ENCODE measurements around the gene LTBP1. TPM values are rescaled to one million over a fixed set of nuclear protein-coding genes. Genes with fewer than 3 reads are reported as not detected.

LTBP1 gene
- total and polyA plus RNA-seq, 10 of the 15 experiments (the other 5 are each of a cell fraction or from before 2014, with no cell fraction given) = 0.01 to 0.28 (median 0.12) TPM; not detected in 2

GRCh38 chr2:33023728-33024500, 77.2 kb downstream of the LTBP1 start (continued):
- TF ChIP-seq NKRF (conservative IDR thresholded peaks at IDR 0.05) (no peak), SMARCA5 (IDR thresholded peaks at IDR 0.05) (no peak), TBL1XR1 (IDR thresholded peaks at IDR 0.05; ENCODE audit: low read depth, low read length) (no peak), SMAD1 (IDR thresholded peaks at IDR 0.05; ENCODE audit: low read depth, partially characterized antibody) (no peak), IKZF2 (IDR thresholded peaks at IDR 0.05) (no peak), NR2F1 (conservative IDR thresholded peaks at IDR 0.05) (no peak), HDGF (IDR thresholded peaks at IDR 0.05) (no peak), GATAD2B (conservative IDR thresholded peaks at IDR 0.05; ENCODE audit: low read depth) (no peak), ESRRA (IDR thresholded peaks at IDR 0.05; ENCODE audit: low read length) (no peak), CBX5 (IDR thresholded peaks at IDR 0.05; ENCODE audit: low read depth) (no peak), TAF1 (IDR thresholded peaks at IDR 0.05; ENCODE audit: borderline replicate concordance, low read depth, low read length) (no peak), EED (IDR thresholded peaks at IDR 0.05; ENCODE audit: low read depth) (no peak)
- TF ChIP-seq, protein P1, sequence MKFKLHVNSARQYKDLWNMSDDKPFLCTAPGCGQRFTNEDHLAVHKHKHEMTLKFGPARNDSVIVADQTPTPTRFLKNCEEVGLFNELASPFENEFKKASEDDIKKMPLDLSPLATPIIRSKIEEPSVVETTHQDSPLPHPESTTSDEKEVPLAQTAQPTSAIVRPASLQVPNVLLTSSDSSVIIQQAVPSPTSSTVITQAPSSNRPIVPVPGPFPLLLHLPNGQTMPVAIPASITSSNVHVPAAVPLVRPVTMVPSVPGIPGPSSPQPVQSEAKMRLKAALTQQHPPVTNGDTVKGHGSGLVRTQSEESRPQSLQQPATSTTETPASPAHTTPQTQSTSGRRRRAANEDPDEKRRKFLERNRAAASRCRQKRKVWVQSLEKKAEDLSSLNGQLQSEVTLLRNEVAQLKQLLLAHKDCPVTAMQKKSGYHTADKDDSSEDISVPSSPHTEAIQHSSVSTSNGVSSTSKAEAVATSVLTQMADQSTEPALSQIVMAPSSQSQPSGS (IDR thresholded peaks at IDR 0.05; ENCODE audit: low read length) = no peak
- TF ChIP-seq, protein P2, sequence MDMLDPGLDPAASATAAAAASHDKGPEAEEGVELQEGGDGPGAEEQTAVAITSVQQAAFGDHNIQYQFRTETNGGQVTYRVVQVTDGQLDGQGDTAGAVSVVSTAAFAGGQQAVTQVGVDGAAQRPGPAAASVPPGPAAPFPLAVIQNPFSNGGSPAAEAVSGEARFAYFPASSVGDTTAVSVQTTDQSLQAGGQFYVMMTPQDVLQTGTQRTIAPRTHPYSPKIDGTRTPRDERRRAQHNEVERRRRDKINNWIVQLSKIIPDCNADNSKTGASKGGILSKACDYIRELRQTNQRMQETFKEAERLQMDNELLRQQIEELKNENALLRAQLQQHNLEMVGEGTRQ (IDR thresholded peaks at IDR 0.05; ENCODE audit: borderline replicate concordance, low read depth, low read length) = no peak

All from GM12878 (cell line).